ENCODE measurements around the gene TMEM250.

GRCh38 chr9:136149337-136149736 is 30.7 kb upstream of the TMEM250 start:
- no peak for TF ChIP-seq CTCF (IDR thresholded peaks at IDR 0.05)
- TF ChIP-seq POLR2A (IDR thresholded peaks at IDR 0.05) = no peak
